K562 (cell line): Measurements from ENCODE around the gene MEGF11. TPM values are rescaled to one million over a fixed set of nuclear protein-coding genes. Genes with fewer than 3 reads are reported as not detected.

ENCODE experiments used
- BCL6 ChIP-seq: fragments of 250-450 bp; sonication (Bioruptor Pico); IDR thresholded peaks from 2 replicates; pipeline ENCODE4 v1.4.0; 2020
- CHD4 ChIP-seq: fragments of 200-600 bp; sonication (generic); IDR thresholded peaks from 3 replicates; pipeline ENCODE4 v1.6.1; 2012; ENCODE audit warnings: low read depth, mild to moderate bottlenecking, mixed read lengths, low read length, inconsistent platforms; ENCODE audit not compliant: insufficient read depth, insufficient replicate concordance, poor library complexity, severe bottlenecking
- FOSL1 ChIP-seq: fragments of 200-800 bp; sonication (Bioruptor generic); conservative IDR thresholded peaks from 2 replicates; pipeline ENCODE4 v1.6.1; 2016; ENCODE audit warnings: missing genetic modification characterization, missing compliant biosample characterization
- NR2C1 ChIP-seq, 2 experiments: fragments of 450-650 bp; IDR thresholded peaks; 2 replicates each; pipeline ENCODE4 v1.6.1; 2017; ENCODE audit warnings: mild to moderate bottlenecking in 2 of 2, antibody characterized with exemption in 1 of 2, inconsistent platforms in 1 of 2, missing compliant biosample characterization in 1 of 2, missing genetic modification characterization in 1 of 2
- PHF21A ChIP-seq: fragments of 450-650 bp; IDR thresholded peaks from 2 replicates; pipeline ENCODE4 v1.6.1; 2017; ENCODE audit warnings: low read depth, borderline replicate concordance
- PTRF ChIP-seq: fragments of 450-650 bp; IDR thresholded peaks from 2 replicates; pipeline ENCODE4 v1.6.1; 2016; ENCODE audit warnings: mild to moderate bottlenecking, missing genetic modification characterization, missing compliant biosample characterization
- RBM25 ChIP-seq: fragments of 200-400 bp; formaldehyde crosslinking; IDR thresholded peaks from 2 replicates; pipeline ENCODE4 v1.6.1; 2018; ENCODE audit warnings: low read length, low read depth, moderate library complexity; ENCODE audit not compliant: severe bottlenecking
- SMC3 ChIP-seq: conservative IDR thresholded peaks from 2 replicates; pipeline ENCODE4 v1.6.1; 2011; ENCODE audit warnings: low read depth, low read length, improper control_type of control experiment; ENCODE audit not compliant: insufficient read depth
- STAG1 ChIP-seq: sonication (generic); formaldehyde crosslinking; IDR thresholded peaks from 2 replicates; pipeline ENCODE4 v1.5.0; 2020; ENCODE audit warnings: missing genetic modification reagents, borderline replicate concordance
- TAF7 ChIP-seq: fragments of 450-650 bp; IDR thresholded peaks from 2 replicates; pipeline ENCODE4 v1.6.1; 2016; ENCODE audit warnings: missing genetic modification characterization, missing compliant biosample characterization
- ZNF224 ChIP-seq: sonication (generic); formaldehyde crosslinking; IDR thresholded peaks from 2 replicates; pipeline ENCODE4 v1.8.0; 2022; ENCODE audit warnings: mild to moderate bottlenecking, missing genetic modification reagents
- ZNF696 ChIP-seq: fragments of 250-450 bp; sonication (Bioruptor Pico); conservative IDR thresholded peaks from 2 replicates; pipeline ENCODE4 v1.4.0; 2020; ENCODE audit warnings: mild to moderate bottlenecking, moderate library complexity
- ZNF76 ChIP-seq: fragments of 250-450 bp; sonication (Bioruptor Pico); IDR thresholded peaks from 2 replicates; pipeline ENCODE4 v1.4.0; 2020; ENCODE audit warnings: mild to moderate bottlenecking, moderate library complexity, borderline replicate concordance
- polyA plus RNA-seq, 8 experiments: library from polyadenylated mRNA; depleted of rRNA in 4 of 8; stranded (reverse) in 5 of 8; unstranded in 3 of 8; fragments of >200 nt; fragmentation: Nextera tagmentation in 2 of 8; fragmentation: Illumina TruSeq in 1 of 8; extraction: Ambion mirVana in 2 of 8; extraction: Trizol in 1 of 8; gene quantifications; 2 replicates each; pipeline versions ENCODE4 v1.2.1 to v1.2.3, GENCODE V29; 2011 to 2014; ENCODE audit warnings: inconsistent platforms in 1 of 8, missing spikeins in 1 of 8
- total RNA-seq, 7 experiments: library from RNA; depleted of rRNA in 6 of 7; stranded (reverse); fragments of >200 nt in 6 of 7; fragmentation: Illumina TruSeq in 2 of 7; extraction: Trizol in 2 of 7; gene quantifications; 2 replicates each; pipeline versions ENCODE4 v1.2.1 to v1.2.3, GENCODE V29; 2011 to 2021; ENCODE audit warnings: low replicate concordance in 1 of 7
- TF ChIP-seq, protein P1 (sequence below): sonication (generic); formaldehyde crosslinking; IDR thresholded peaks from 2 replicates; pipeline ENCODE4 v1.8.0; 2022; ENCODE audit warnings: mild to moderate bottlenecking, missing genetic modification reagents
- TF ChIP-seq, protein P2 (sequence below): fragments of 250-450 bp; sonication (Bioruptor Pico); IDR thresholded peaks from 2 replicates; pipeline ENCODE4 v1.4.0; 2020; ENCODE audit warnings: mild to moderate bottlenecking, moderate library complexity
- TF ChIP-seq, protein P3 (sequence below): fragments of 200-800 bp; sonication (Bioruptor generic); IDR thresholded peaks from 2 replicates; pipeline ENCODE4 v1.6.1; 2017; ENCODE audit warnings: missing genetic modification characterization, missing compliant biosample characterization

The MEGF11 gene
- total and polyA plus RNA-seq, 9 of the 15 experiments (the other 6 are each of a cell fraction or from before 2014, with no cell fraction given): 0.06 to 0.23 (median 0.20) TPM; not detected in 6

DNA sequence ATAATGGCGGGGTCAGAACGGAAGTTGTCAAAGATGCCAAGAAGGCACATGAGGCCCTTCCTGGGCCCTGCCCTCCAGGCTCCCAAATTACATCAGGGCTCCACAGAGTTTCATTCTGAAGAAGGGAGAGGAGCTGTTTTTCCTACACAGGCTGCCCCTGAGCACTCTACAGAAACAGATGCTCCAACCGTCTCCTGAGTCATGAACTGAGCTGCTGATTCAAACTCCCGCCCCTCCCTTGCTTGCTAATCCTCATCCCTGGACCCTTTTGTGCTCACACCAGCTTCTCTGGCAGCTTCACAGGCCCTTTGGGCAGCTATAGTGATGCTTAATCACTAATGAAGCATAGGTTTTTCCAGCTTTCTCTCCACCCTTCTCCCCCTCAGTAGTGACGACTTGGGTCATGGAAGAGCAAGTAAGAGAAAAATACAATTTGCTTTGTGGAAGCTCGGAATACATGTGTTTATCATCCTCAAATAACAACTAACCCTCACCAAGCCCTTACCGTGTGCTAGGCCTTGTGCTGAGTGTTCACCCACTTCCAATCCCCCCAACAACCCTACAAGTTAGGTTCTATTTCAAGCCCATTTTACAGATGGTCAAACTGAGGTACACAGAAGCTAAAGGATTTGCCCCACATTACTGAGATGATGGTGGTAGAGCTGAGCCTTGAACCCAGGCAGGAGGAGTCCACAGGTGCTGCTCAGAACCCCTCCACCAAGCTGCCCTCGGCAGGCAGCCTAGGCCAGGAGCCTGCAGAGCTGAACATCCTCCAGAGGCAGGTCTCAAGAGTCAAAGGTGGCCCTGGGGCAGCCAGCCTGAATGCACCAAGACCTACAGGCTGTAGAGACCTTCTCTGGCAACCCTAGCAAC lies 21.9 kb downstream of the MEGF11 start (continued):
- TF ChIP-seq, protein P1, sequence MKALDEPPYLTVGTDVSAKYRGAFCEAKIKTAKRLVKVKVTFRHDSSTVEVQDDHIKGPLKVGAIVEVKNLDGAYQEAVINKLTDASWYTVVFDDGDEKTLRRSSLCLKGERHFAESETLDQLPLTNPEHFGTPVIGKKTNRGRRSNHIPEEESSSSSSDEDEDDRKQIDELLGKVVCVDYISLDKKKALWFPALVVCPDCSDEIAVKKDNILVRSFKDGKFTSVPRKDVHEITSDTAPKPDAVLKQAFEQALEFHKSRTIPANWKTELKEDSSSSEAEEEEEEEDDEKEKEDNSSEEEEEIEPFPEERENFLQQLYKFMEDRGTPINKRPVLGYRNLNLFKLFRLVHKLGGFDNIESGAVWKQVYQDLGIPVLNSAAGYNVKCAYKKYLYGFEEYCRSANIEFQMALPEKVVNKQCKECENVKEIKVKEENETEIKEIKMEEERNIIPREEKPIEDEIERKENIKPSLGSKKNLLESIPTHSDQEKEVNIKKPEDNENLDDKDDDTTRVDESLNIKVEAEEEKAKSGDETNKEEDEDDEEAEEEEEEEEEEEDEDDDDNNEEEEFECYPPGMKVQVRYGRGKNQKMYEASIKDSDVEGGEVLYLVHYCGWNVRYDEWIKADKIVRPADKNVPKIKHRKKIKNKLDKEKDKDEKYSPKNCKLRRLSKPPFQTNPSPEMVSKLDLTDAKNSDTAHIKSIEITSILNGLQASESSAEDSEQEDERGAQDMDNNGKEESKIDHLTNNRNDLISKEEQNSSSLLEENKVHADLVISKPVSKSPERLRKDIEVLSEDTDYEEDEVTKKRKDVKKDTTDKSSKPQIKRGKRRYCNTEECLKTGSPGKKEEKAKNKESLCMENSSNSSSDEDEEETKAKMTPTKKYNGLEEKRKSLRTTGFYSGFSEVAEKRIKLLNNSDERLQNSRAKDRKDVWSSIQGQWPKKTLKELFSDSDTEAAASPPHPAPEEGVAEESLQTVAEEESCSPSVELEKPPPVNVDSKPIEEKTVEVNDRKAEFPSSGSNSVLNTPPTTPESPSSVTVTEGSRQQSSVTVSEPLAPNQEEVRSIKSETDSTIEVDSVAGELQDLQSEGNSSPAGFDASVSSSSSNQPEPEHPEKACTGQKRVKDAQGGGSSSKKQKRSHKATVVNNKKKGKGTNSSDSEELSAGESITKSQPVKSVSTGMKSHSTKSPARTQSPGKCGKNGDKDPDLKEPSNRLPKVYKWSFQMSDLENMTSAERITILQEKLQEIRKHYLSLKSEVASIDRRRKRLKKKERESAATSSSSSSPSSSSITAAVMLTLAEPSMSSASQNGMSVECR: no peak
- TF ChIP-seq ZNF76 (no peak), PTRF (no peak), CHD4 (peak; percentile 92), ZNF696 (CRISPR knock-in tag) (no peak), STAG1 (CRISPR knock-in tag) (no peak), TAF7 (no peak), RBM25 (peak; percentile 94), BCL6 (CRISPR knock-in tag) (no peak), PHF21A (no peak), ZNF224 (CRISPR knock-in tag) (no peak), FOSL1 (tag) (0 out of 2 replicates have a peak, but pooled peaks have one; percentile 43), NR2C1 (IDR thresholded peaks at IDR 0.05) (no peak), NR2C1 (tag; IDR thresholded peaks at IDR 0.05) (no peak), SMC3 (no peak)
- TF ChIP-seq, protein P2, sequence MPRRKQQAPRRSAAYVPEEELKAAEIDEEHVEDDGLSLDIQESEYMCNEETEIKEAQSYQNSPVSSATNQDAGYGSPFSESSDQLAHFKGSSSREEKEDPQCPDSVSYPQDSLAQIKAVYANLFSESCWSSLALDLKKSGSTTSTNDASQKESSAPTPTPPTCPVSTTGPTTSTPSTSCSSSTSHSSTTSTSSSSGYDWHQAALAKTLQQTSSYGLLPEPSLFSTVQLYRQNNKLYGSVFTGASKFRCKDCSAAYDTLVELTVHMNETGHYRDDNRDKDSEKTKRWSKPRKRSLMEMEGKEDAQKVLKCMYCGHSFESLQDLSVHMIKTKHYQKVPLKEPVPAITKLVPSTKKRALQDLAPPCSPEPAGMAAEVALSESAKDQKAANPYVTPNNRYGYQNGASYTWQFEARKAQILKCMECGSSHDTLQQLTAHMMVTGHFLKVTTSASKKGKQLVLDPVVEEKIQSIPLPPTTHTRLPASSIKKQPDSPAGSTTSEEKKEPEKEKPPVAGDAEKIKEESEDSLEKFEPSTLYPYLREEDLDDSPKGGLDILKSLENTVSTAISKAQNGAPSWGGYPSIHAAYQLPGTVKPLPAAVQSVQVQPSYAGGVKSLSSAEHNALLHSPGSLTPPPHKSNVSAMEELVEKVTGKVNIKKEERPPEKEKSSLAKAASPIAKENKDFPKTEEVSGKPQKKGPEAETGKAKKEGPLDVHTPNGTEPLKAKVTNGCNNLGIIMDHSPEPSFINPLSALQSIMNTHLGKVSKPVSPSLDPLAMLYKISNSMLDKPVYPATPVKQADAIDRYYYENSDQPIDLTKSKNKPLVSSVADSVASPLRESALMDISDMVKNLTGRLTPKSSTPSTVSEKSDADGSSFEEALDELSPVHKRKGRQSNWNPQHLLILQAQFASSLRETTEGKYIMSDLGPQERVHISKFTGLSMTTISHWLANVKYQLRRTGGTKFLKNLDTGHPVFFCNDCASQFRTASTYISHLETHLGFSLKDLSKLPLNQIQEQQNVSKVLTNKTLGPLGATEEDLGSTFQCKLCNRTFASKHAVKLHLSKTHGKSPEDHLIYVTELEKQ (CRISPR knock-in tag): no peak
- TF ChIP-seq, protein P3, sequence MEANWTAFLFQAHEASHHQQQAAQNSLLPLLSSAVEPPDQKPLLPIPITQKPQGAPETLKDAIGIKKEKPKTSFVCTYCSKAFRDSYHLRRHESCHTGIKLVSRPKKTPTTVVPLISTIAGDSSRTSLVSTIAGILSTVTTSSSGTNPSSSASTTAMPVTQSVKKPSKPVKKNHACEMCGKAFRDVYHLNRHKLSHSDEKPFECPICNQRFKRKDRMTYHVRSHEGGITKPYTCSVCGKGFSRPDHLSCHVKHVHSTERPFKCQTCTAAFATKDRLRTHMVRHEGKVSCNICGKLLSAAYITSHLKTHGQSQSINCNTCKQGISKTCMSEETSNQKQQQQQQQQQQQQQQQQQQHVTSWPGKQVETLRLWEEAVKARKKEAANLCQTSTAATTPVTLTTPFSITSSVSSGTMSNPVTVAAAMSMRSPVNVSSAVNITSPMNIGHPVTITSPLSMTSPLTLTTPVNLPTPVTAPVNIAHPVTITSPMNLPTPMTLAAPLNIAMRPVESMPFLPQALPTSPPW: no peak
